ACHN (cell line): ENCODE measurements around the gene KCNT1.

Experiments
- DNase-seq: peaks from one replicate; pipeline ENCODE4 v3.0.0-alpha.2; 2015
- in situ Hi-C: cut with HindIII; loops from 2 replicates; pipeline ENCODE4 v1.10.0; 2017; ENCODE audit warnings: low sequenced_read_pairs, low pct_ligation_motif_present, low pct_unique_long_range_greater_than_20kb

Gene KCNT1

DNA sequence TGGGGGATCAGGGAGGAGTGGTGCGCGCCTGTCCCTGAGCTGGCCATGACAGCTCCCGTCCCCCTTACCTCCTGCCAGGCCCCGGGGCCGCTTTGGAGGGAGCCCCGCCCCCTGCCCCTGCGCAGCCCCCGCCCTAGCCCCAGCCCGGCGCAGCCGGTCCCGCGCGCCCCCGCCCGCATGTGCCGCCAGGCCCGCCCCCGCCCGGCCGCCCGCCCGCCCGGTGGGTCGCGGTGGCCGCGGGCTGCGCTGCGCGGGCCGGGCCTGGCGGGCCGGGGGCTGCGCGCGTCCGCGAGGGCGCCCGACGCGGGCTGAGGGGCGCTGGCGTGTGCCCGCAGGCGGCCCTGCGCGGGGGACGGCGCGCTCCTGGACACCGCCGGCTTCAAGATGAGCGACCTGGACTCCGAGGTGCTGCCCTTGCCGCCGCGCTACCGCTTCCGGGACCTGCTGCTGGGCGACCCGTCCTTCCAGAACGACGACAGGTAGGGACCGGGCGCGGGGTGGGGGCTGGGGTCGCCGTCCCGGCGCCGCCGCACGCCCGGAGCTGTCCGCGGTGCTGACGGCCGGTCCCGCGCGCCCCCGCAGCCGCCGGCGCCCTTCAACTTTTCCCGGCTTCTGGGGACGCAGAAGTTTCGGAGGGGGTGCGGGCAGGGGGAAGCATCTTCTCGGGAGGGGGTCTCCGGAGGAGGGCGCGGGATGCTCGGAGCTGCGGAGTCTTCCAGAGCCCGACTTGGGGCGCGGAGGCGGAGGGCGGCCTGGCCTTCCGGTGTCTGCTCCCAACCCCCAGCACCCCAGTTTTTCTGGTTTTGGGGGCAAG lies 12.5 kb downstream of the KCNT1 start:
- in situ Hi-C loops, result no loop called here
- no peak for DNase-seq

GRCh38 chr9:135715056-135715595 lies 13.1 kb downstream of the KCNT1 start:
- no peak for DNase-seq
- in situ Hi-C loops, result no loop called here

- in situ Hi-C loops, result no loop called here
Observed at GRCh38 chr9:135716045-135716444, 14.1 kb downstream of the KCNT1 start.

GRCh38 chr9:135717410-135717809 lies 15.4 kb downstream of the KCNT1 start:
- in situ Hi-C loops, result no loop called here
- DNase-seq, result no peak

More at GRCh38 chr9:135716045-135716444, 14.1 kb downstream of the KCNT1 start:
- no peak for DNase-seq

GRCh38 chr9:135718616-135719015 lies 16.6 kb downstream of the KCNT1 start:
- in situ Hi-C loops, result no loop called here
- DNase-seq, result peak; percentile 31

DNA sequence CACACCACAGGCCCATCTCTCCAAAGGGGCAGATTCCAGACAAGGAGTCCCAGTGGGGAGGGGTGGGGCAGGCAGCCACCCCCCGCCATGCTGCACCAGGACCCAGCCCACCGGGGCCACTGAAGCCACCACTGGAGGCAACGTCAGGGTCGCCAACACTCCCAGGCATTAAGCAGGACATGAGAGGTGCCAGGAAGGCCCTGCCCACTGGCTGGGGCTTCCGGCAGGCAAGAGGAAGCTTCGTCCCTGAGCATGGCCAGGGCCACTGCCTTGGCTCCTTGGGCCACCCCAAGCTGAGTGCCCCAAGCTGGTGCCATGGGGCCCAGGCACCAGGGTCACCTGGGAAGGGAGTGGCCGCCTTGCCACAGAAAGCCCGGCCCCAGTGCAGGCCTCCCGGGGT lies 17.5 kb downstream of the KCNT1 start:
- in situ Hi-C loops, result no loop called here

DNA sequence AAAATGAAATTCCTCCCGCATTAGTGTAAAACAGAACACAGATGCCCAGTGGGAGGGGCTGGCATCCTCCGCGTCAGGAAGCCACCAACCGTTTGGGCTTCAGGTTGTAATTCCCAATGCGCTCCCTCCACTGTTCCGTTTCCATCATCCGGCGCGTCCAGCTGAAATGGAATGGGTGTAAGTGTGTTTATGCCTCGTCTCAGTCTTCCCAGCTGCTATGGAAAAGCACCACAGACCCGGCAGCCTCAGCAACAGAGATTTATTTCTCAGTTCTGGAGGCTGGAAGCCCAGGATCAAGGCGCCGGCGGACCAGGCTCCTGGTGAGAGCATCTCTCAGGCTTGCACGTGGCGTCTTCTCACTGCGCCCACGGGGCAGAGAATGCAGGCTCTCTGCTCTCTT lies 20.4 kb downstream of the KCNT1 start:
- no peak for DNase-seq
- in situ Hi-C loops, result no loop called here

More for the DNA sequence above, 17.5 kb downstream of the KCNT1 start:
- DNase-seq, result no peak

GRCh38 chr9:135724186-135724787 lies 22.3 kb downstream of the KCNT1 start:
- no peak for DNase-seq
- in situ Hi-C loops, result no loop called here

- no peak for DNase-seq
- in situ Hi-C loops, result no loop called here
Observed at GRCh38 chr9:135726138-135726853, 24.3 kb downstream of the KCNT1 start.

DNA sequence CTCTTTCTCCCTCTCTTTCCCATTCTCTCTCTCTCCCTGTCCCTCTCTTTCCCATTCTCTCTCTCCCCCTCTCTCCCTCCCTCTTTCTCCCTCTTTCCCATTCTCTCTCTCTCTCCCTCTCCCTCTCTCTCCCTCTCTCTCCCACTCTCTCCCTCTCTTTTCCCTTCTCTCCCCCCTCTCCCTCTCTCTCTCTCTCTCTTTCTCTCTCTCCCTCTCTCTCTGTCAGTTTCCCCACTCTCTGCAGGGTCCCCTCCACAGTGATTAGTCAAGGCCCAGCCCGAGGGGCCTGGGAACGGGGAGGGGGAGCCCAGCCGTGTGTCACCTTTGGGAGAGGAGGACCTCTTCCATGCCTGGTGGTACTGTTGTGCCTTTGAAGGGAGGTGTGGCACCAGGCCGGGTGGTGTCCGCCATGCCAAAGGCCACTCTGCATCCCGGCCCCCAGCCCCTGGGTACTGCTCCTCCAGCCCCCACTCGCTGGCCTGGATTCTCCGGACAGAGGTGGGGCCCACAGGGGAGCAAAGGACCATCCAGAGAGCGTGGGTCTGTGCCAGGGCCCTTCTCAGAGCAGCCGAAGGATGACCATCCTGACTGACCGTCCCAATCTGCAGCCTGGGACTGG lies 25.4 kb downstream of the KCNT1 start:
- in situ Hi-C loops, result no loop called here
- no peak for DNase-seq

DNA sequence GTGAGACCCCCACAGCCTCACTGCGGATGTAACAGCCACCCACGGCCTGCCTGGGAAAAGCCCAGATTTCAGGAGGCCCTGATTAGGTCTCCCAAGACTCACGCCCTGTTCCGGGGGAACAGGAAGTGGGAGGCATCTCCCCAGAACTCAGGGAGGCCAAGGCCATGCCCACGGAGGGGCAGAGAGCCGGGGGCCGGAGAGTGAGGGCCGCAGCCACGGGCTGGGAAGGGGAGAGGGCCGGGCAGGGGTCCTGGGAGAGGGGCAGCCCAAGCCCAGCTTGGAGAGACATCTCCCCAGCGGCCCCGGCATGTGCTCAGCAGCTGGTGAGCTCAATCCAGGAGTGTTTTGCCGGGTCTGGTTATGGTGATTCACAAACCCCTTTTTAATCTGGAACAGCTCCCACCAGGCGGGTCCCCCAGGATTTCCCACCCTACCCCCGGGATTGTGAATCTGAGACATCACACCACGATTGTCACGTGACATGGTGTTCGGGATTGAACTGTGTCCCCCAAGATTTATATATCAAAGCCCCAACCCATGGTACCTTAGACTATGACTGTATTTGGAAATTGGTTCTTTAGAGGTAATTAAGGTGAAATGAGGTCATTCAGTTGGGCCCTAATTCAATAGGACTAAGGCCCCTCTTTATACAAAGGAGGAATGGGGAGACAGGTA lies 26.6 kb downstream of the KCNT1 start:
- no peak for DNase-seq
- in situ Hi-C loops, result no loop called here

- in situ Hi-C loops, result no loop called here
- no peak for DNase-seq
Observed at GRCh38 chr9:135729480-135729879, 27.5 kb downstream of the KCNT1 start.

DNA sequence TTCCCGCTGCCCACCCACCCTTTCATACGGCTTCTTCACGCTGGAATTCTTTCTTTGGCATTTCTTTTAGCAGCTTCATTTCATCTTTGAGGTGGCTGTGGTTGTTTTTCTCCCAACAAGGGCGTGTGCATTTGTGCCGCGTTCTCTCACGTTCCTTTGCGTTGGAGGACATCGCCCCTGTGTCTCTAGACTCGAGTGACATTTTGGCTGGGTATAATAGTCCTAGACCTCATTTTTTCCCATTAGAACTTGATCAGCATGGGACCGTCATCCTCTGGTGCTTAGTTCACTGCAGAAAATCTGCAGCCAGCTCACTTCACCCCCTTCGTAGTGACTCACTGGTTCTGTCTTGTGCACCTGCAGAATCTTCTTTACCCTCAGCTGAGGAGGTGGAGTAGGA lies 29.5 kb downstream of the KCNT1 start:
- in situ Hi-C loops, result no loop called here

DNA sequence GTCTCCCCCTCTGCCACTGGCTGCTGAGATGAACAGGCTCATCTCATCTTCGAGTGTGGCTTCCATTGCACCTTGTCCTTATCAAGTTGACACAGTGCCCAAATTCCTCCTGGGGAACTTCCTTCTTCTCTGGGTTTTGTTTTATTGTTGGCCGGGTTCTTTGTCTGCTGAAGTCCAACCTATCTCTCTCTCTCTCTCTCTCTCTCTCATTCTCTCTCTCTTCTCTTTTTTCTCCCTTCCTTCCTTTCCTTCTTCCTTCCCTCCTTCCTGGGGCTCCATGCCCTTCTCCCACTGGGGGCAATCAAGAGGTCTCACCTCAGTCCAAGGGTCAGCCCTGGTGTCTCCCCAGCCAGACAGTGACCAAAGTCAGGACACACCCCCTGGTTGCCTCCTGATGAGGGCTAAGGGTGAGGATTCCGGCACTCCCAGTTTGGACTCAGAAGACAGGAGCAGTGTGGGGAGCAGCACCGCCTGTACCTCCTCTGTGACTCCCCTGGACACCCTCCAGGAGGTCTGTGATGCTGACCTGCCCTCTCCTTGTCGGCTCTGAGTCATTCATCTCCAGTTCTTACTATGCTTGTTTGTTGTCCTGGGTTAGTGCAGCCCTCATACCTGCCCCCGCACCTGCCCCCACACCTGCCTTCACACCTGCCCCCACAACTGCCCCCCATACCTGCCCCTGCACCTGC lies 30.7 kb downstream of the KCNT1 start:
- no peak for DNase-seq
- in situ Hi-C loops, result no loop called here

More for the DNA sequence above, 29.5 kb downstream of the KCNT1 start:
- DNase-seq, result no peak

DNA sequence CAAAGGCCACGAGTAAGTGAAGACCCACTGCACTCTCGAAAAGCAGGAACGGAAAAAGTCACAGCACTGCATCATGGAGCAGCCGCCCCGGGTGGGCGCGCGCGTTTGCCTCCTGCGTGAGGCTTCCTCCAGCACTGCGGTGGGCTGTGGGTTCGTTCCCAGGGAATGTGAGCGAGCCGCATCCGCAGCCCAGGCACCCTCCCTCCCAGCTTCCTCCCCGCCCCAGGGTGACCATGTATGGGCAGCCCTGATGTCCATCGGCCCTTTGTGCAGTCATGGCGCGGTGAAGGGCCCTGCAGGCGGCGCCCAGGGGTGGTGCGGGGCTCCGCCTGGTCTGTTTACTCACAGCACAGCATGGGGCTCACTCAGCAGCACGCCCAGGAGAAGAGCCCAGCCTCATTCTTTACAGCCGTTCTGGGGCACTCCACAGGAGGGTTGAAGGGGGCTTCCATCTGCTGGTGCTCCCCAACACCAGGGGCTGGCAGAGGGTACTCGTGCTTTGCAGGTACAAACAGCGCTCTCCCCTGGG lies 32.7 kb downstream of the KCNT1 start:
- in situ Hi-C loops, result no loop called here
- DNase-seq, result no peak

DNA sequence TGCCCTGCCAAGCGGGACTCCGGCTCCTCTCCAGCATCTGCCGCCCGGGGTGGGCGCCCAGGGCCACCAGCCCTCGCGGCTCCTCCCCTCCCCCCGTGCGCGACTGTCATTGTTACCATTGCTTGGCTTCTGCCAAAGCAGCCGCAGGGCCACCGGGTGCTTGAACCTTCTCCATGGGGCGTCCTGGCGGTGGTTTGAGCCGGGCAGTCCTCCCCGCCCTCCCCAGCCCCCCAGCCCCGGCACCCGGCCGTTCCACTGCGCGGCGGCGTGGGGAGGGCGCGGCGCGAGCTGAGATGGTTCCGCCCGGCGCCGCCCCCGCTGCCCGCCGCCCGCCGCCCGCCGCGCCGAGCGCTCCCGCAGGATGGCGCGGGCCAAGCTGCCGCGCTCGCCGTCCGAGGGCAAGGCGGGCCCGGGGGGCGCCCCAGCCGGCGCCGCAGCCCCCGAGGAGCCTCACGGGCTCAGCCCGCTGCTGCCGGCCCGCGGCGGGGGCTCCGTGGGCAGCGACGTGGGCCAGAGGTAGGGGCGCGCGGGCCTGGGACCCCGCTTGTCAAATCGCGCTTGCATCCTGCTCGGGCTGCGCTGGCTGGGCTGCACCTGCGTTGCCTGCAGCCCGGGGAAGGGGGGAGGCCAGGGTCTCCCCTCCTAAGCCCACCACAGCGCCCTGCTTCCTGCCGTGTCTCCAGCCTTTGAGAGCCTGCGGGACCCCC lies 34.4 kb downstream of the KCNT1 start:
- DNase-seq, result no peak
- in situ Hi-C loops, result no loop called here
